Umbilical cord (tissue), 2 donors: Measurements from ENCODE around the gene UXS1. TPM values are rescaled to one million over a fixed set of nuclear protein-coding genes. Genes with fewer than 3 reads are reported as not detected.

ENCODE experiments used
- DNase-seq: peaks from one replicate; pipeline ENCODE4 v3.0.0-alpha.2; 2015; ENCODE audit warnings: low spot score
- total RNA-seq: library from RNA; depleted of rRNA; stranded (reverse); fragments of >200 nt; gene quantifications from one replicate; pipeline ENCODE4 v1.2.3, GENCODE V29; 2014; ENCODE audit warnings: low replicate concordance; ENCODE audit not compliant: insufficient read depth

Gene UXS1
- total RNA-seq, 1 donor from 2014 or later: 61.9 TPM

DNA sequence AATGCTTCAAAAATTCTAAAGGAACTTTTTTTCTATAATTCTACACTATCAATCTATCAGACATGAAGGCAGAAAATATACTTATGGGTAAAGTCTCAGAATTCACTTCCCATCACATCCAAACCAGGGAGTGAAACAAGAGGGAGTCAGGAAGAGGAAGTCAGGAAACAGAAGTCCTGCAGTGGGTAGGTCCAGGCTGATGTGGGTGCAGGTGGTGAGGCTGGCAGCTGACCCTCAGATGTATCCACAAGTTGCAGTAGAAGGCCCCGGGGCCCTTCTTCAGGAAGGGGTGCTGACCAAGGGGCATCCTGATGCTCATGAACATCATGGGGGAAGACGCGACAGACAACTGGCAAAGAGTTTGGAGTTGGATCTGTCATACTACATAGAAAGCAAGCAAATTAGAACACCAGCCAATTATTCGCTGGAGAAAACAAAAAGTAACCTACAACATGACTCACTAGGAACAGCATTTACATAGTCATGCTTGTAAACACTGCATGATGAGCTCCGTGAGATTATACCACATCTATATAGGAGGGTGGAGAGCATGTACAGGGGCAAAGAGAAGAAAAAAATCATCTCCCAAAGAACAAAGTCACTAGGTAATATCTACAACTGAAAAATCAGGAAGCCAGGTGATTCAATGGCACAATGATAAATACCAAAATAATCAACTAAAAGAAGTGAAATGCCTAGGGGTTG, 4.2 kb downstream of the UXS1 start:
- DNase-seq: no peak

DNA sequence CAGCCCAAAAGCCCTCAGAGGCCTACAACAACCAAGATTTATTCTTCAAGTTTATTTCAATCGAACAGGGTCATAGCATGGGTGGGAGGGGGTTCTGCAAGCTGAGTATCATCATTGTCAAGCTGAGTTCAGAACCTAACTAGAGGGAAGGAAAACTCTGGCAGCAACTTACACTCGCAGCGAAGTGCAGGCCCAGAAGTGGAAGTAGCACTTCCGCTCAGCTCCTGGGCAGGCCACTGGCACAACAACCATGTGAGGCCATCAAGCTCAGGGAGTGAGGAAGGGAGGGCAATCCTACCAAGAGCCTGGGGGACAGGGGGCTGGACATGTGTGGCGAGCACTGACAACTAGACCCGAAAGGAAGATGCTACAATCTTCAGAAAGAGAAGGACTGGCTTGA, 4.8 kb downstream of the UXS1 start:
- DNase-seq: no peak

DNA sequence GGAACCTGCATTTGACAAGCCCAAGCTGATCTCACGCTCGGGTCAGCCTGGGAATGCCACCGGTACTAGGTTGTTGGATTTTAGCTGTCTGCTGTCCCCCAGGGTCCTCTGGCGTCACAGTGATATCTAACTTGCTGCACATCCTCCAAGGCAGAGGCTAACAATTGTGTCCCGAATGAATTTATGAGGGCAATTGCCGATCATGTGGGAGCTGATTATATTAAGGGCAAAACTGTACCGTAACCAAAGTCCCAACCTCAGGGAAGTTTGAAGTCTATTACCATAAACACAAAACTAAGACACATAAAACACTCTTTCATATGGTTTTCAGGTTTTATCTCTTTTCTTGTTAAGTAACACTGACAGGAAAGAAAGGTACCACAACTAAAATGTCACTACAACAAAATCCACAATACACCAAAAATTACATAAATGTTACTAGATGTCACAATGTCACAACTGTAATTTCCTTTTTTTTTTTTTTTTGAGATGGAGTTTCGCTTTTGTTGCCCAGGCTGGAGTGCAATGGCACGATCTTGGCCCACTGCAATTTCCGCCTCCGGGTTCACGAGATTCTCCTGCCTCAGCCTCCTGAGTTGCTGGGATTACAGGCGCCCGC, 6.7 kb downstream of the UXS1 start:
- DNase-seq: no peak

DNA sequence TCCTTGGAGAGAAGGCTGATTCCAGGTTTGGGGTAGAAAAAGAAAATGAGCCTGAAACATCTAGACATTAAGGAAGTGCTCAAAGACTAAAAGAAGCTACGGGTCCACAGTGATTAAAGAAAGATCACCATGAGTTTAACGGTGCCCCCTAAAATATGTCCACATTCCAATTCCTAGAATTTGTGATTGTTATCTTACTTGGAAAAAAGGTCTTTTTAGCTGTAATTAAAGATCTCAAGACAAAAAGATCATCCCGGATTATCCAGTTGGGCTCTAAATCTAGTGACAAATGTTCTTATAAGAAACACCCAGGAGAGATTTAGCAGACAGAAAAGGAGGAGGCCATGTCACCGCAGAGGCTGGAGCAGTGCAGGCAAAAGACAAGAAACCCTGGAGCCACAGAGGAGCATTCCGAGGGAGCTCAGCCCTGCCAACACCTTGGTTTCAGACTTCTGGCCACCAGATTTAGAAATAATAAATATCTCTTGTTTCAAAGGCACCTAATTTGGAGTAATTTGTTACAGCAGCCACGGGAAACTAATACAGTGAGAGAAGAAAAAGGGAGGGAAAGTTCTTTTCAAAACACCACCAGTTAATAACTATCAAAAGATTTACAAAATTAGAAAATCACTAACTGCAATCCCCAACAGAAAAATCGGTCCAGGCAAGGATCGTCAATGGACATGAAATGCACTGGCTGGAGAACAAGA, 8.5 kb downstream of the UXS1 start:
- no peak for DNase-seq

DNA sequence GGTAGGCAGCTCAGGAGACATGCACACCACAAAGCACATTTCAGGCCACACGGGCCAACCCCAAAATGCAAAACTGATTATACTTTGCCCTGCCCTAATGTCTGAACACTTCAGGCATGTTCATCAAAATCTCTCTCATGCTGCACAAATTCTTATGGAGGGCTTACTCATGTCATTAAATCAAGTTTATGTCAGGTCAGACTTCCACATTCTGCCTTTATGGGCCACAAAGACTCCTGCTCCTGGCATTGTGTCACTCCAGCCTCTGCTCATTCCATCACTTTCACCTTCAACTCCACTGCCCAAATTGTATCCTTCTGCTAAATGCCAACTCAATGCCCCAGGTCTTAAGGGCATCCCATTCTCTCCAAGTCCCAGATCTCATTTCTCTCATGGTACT, 9.2 kb downstream of the UXS1 start:
- no peak for DNase-seq

DNA sequence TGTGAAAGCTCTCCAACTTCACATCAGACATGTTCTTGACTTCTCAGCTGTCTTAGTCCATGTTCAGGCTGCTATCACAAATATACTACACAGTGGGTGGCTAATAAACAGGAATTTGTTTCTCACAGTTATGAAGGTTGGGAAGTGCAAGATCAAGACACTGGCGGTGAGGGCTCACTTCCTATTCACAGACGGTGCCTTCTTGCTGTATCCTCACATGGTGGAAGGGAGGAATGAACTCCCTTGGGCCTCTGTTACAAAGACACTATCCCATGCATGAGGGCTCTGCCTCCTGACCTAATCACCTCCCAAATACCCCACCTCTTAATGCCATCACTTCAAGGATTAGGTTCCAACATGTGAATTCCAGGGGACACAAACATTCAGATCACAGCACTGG, 9.7 kb downstream of the UXS1 start:
- DNase-seq: no peak

DNA sequence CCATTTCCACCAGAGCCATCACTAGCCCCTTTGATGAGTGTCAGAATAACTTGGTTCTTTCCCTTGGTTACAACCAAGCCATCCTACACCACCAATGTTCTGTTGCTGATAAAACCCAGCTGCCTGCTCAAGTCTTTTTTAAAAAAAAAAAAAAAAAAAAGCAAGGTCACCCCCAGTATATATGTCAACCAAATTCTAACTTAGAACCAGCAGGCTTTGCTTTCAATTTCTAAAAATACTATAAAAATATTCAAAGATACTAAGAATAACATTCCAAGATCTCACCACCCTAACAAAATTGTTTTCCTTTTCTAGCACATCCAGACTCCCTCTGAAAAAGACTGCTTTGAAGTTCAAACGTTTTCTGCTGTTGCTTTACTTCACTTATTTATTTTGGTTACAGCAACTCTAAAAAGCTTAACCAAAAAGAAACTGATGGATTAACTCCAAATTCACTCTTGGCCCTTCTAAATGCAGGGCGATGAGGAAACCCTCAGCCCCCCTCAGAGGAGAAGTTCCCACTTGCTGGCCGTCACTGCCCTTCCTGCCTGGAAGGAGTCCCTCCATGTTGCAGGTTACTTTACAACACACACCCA, 10.9 kb downstream of the UXS1 start:
- DNase-seq: peak; percentile 36

DNA sequence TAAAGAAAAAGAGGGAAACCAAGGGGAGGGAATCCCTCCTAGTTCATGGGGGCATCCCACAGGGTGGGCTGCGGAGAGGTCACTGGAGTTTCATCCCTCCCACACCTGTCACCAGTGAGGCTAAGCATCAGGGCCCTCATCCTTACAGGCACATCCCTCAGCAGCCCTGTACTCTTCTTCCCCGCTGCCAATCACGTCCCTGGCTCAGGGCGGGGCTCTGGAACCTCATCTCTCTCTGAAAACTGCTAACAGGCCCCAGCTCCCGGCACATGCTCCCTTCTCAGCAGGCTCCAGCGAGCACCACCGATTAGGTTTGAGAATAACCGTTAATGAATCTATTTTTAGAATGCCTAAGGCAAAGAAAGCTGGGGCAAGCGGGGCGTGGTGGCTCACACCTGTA, 13.0 kb downstream of the UXS1 start:
- no peak for DNase-seq

DNA sequence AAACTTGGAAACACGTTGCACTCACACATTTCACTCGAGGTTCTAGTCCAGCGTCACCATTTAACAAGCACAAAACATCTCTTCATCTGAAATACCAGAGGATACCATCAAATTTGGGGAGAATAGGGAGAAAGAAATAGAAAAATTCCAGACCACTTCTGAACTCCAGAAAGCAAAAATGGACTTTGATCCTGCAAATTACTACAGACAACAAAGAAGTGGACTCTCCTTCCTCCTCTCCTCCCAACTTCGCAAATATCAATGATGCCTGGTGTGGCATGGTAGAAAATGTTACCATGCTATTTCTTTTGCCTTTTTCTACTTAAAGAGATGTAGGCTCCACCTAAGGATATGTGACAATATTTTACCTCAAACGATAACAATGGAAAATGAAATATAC, 13.5 kb downstream of the UXS1 start:
- no peak for DNase-seq

DNA sequence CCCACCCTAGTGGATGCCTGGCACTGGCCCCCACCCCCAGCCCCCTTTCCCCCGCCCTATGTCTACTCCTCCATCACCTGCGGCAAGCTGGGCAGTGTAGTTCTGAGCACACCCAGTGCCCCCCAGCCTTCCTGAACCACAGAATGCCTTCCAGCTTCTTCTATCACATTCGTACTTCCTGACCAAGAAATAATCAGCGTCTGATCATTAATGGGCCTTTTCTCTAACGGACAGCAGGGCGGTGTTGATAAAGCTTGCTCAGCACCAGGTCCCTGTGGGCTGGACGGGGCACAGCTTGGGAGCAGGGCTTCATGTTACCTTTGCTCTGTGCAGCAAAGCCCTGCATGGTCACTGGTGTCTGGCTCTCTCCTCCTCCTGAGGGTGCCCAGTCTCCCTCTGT, 15.4 kb downstream of the UXS1 start:
- DNase-seq: no peak

DNA sequence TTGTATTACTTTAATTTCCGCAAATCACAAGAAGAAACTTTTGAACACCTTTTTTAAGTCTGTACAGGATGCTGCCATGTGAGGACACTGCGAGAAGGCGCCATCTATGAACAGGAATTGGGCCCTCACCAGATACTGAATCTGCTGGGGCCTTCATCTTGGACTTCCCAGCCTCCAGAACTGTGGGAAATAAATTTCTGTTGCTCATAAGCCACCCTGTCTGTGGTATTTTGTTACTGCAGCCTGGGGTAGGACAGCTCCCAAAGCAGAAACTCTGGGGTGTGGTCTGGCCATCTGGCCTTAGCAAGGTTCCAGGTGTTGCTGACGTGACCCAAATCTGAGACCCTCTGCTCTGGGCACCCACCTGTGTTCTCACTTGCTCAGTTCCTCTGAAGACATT, 16.5 kb downstream of the UXS1 start:
- DNase-seq: no peak

DNA sequence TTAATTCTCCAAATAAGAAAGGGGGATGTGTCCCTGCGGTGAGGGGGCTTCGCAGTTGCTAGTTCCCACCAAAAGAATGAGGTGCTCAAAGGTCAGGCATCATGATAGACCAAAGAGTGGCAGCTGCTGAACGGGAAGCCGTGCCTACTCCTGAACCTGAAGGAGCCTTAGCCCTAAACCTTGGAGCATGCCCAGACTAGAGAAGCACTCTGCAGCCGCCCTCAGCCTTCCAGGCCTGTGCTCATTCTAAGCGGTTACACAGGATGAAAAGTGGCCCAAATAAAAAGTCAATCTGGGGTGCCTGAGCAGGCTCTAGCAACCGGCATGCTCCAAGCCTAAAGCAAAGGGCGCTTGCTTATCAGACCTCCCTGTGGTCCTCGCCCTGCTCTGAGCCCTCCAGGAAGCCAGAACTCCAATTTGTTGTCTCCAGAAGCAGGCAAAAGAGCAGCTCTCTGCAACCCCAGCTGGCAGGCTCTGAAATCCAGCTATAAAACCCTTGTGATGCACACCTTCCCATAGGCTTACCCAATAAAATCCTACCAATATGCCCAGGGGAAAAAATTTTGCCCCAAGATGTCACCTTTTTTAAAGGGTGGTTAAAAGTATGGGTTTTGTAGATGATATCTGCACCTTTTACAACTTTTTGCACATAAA, 17.5 kb downstream of the UXS1 start:
- no peak for DNase-seq

DNA sequence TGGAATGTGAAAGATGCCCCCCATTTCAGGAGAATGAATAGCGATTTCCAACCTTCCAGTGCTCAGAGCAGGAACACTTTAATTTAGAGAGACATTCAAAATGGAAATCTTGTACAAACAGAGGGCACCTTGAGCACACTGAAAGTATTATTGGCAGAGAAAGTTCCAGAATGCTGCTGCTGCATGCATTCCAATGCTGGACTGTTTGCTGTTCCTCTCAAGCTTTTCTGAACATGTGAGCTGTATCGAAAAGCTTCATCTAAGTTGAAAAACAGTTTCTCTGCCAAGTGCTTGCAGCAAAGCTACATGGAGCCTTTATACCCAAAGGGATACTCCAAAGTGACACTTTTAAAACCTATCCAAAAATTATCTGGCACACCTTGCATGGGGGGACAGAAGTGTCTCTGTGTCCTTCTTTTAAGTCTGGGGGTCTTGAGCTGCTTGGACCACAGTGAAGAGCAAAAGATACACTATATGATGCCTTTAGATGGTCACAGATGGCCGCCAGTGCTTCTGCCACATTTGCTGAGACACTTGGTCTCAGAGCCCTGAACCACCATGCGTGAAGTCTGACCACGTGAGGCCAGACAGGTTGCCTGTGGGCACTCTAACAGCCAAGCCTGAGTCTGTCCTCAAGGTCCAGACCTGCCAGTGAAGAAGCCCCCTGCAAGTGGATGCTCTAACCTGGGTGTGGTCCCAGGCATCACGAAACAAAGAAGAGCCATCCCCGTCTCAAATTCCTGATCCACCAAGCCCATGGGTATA, 18.8 kb downstream of the UXS1 start:
- DNase-seq: no peak

DNA sequence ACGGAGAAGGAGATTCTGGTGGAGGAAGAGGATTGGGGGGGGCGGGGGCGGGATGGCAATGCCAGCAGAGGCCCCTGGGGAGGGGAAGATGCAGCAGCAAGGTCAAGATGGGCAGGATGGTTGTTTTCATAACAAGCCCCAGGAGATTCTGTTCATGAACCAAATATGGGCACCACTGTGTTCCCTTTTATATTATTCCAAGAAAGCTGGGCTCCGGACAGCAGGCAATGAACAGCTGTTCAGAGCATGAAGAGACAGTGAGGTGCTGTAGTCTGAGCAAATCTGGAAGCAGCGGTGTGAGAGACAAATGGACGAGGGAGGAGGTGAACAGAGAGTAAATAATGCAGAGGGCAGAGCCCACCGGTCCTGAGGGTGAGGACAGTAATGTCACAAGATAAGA, 20.0 kb downstream of the UXS1 start:
- no peak for DNase-seq

DNA sequence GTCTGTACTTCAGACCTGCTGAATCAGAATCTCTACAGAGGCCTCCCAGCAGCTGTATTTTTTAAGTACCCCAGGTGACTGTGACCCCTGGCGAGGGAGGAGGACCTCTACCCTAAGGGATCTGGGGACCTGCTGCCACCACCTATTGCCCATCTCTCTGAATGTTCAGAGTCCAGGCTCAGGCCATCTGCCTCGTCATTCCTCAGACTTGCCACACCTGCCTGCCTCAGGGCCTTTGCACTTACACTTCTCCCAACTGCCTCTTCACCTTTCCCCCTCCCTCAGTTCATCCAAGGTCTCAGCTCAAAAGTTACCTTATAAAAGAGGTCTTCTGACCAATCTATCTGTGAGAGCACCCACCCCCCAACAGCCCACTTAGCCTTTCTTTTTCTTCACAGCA, 21.5 kb downstream of the UXS1 start:
- DNase-seq: no peak

DNA sequence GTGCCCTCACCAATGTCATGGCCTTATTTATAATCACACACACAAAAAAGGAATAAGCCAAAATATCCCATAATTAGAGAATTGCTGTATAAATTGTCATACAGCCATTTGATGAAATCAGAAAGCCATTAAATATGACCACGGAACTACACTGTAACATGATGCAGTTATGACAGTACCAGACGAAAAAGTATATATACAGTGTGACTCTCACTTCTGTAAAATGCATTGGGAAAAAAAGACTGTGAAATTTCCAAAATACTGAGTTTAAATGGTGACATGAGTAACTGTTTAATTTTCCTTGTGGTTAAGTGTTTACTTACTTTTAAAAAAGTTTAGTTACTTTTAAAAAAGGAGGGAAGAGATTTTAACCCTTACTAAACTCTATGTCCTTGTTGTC, 25.4 kb downstream of the UXS1 start:
- DNase-seq: no peak

DNA sequence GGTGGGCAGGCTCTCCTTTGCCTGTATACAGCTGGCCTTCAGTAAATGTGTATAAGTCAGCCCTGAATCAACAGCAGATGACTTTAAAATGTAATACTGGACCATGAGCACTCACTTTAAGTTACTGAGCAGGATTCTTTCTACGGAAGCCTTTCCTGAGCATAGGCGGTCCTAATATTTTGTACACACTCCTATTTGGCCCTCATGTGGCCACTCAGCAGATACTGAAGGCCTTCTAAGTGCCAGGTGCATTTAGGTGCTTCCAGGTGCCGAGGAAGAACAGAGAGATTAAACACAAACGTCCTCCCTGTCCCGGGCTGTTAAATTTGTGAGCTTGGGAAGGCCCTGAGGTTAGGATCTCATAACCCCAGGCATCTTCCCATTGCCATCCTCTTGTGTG, 27.0 kb downstream of the UXS1 start:
- no peak for DNase-seq

DNA sequence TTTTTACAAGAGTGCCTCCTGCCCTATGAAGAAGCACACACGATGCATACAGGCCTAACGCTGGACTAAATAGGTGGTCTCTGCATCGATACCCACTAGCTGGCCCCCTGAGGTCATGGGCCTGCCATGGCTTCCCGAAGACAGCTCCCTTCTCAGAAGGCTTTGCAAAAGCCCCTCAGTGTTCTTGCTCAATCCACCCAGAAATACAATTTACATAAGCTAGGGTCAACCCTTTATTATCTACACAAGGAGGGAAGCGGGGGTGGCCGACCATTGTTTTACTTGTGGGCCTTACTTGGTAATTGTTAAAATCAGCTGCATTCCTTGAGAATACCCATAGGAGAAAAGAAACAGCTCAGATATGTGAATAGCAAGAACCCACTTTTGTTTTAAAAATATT, 28.5 kb downstream of the UXS1 start:
- no peak for DNase-seq

DNA sequence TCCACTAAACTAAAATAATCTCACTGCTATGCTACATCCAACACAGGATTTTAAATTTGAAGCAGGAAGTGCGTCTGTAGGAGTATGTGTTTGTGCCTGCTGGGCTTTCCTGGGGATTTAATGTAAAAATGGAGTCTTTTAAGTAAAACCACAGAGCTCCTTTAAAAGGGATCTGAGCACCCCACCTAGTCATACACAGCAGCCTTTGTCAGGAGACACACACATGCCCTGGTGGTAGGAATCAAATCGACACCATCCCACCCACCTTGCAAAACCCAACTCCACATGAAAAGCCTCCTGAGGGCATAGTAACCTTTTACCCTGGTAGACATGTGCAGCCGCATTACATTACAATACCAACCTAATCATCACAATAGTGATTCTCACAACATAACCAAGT, 29.1 kb downstream of the UXS1 start:
- peak; percentile 56 for DNase-seq

DNA sequence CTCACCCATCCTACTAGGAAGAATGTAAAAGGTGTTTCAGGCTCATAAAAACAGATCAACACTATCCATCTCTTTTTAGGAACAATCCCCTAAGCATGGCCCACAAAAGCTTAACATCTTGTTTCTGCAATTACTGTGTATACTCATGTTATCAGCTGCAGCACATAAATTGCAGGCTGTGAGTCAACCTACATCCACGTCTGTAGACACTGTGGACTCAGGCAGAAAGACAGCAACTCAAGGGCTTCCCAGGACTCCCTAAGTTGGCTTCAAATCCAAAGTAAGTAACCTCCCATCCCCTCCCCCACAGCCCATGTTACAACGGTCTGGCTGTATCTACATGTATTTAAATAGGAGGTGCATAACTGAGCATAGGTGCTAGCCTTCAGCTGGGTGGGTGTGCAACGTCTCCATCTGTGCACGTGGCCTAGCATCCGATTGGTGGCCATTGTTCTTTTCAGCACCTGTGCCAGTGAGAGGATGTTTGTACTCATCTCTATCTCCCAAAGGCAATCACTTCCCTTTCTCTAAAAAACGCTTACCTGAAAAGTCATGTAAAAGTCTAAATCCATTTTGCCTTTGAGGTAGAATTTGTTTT, 30.1 kb downstream of the UXS1 start:
- peak; percentile 45 for DNase-seq
